IPS-18c (cell line): ENCODE measurements around the gene IARS2.

Experiments used
- H3K4me3 ChIP-seq: 2 replicates; pipeline ENCODE4 v1.7.0; 2013; ENCODE audit warnings: low read depth, mild to moderate bottlenecking, low read length, moderate library complexity; ENCODE audit not compliant: insufficient read depth
- H3K9me3 ChIP-seq: one replicate; pipeline ENCODE4 v1.6.1; 2013; ENCODE audit warnings: mild to moderate bottlenecking, low read length, moderate library complexity; ENCODE audit not compliant: control insufficient read depth, insufficient read depth

IARS2 gene

GRCh38 chr1:220195701-220196100 is 101.8 kb downstream of the IARS2 start:
- Histone ChIP-seq H3K9me3 (no peaks in the 10 kb centered on the region), H3K4me3 (no peak overlapping the region)
